ENCODE measurements around the gene PFKFB2. TPM values are rescaled to one million over a fixed set of nuclear protein-coding genes. Genes with fewer than 3 reads are reported as not detected.

PFKFB2 gene
- total and polyA plus RNA-seq, 4 donors = 1.5 to 5.9 (median 3.0) TPM

- Histone ChIP-seq H3K4me1 (ENCODE audit: control insufficient read depth in 4 of 4, insufficient read depth in 4 of 4, low read length in 3 of 4) (no peaks in the 10 kb centered on the region), H3K27me3 (ENCODE audit: control insufficient read depth in 4 of 4, insufficient read depth in 4 of 4, low read length in 3 of 4) (no peaks in the 10 kb centered on the region), H3K4me3 (ENCODE audit: low read depth in 1 of 3, low read length in 3 of 3) (no peak overlapping the region), H3K36me3 (ENCODE audit: control insufficient read depth in 4 of 4, insufficient read depth in 3 of 4, low read depth in 1 of 4, low read length in 3 of 4) (no peaks in the 10 kb centered on the region), H3K9me3 (ENCODE audit: control insufficient read depth in 4 of 4, low read length in 3 of 4) (no peaks in the 10 kb centered on the region), H3K9ac (ENCODE audit: low read depth in 1 of 2, low read length in 2 of 2) (no peak overlapping the region), H3K27ac (ENCODE audit: low read depth in 1 of 2, low read length in 2 of 2) (no peak overlapping the region)
- 89% methylated on average over 3 of the region's 3 CpGs for WGBS
- no peak for DNase-seq (ENCODE audit: low spot score)
- TF ChIP-seq RAD21 (IDR thresholded peaks at IDR 0.05) = no peak
- TF ChIP-seq HNF4A (conservative IDR thresholded peaks at IDR 0.05) = no peak
- TF ChIP-seq, protein P1, sequence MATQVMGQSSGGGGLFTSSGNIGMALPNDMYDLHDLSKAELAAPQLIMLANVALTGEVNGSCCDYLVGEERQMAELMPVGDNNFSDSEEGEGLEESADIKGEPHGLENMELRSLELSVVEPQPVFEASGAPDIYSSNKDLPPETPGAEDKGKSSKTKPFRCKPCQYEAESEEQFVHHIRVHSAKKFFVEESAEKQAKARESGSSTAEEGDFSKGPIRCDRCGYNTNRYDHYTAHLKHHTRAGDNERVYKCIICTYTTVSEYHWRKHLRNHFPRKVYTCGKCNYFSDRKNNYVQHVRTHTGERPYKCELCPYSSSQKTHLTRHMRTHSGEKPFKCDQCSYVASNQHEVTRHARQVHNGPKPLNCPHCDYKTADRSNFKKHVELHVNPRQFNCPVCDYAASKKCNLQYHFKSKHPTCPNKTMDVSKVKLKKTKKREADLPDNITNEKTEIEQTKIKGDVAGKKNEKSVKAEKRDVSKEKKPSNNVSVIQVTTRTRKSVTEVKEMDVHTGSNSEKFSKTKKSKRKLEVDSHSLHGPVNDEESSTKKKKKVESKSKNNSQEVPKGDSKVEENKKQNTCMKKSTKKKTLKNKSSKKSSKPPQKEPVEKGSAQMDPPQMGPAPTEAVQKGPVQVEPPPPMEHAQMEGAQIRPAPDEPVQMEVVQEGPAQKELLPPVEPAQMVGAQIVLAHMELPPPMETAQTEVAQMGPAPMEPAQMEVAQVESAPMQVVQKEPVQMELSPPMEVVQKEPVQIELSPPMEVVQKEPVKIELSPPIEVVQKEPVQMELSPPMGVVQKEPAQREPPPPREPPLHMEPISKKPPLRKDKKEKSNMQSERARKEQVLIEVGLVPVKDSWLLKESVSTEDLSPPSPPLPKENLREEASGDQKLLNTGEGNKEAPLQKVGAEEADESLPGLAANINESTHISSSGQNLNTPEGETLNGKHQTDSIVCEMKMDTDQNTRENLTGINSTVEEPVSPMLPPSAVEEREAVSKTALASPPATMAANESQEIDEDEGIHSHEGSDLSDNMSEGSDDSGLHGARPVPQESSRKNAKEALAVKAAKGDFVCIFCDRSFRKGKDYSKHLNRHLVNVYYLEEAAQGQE (IDR thresholded peaks at IDR 0.05) = no peak
- TF ChIP-seq, protein P2, sequence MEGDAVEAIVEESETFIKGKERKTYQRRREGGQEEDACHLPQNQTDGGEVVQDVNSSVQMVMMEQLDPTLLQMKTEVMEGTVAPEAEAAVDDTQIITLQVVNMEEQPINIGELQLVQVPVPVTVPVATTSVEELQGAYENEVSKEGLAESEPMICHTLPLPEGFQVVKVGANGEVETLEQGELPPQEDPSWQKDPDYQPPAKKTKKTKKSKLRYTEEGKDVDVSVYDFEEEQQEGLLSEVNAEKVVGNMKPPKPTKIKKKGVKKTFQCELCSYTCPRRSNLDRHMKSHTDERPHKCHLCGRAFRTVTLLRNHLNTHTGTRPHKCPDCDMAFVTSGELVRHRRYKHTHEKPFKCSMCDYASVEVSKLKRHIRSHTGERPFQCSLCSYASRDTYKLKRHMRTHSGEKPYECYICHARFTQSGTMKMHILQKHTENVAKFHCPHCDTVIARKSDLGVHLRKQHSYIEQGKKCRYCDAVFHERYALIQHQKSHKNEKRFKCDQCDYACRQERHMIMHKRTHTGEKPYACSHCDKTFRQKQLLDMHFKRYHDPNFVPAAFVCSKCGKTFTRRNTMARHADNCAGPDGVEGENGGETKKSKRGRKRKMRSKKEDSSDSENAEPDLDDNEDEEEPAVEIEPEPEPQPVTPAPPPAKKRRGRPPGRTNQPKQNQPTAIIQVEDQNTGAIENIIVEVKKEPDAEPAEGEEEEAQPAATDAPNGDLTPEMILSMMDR (IDR thresholded peaks at IDR 0.05; ENCODE audit: low read depth, low read length, missing input control) = no peak
- TF ChIP-seq FOXA2 (IDR thresholded peaks at IDR 0.05) = no peak
- TF ChIP-seq JUND (IDR thresholded peaks at IDR 0.05) = no peak
- TF ChIP-seq ZBTB33 (IDR thresholded peaks at IDR 0.05) = no peak
- no peak for TF ChIP-seq FOXA1 (IDR thresholded peaks at IDR 0.05)
- TF ChIP-seq ATF3 (IDR thresholded peaks at IDR 0.05) = no peak
- no peak for TF ChIP-seq TAF1 (conservative IDR thresholded peaks at IDR 0.05)
- no peak for TF ChIP-seq HNF4G (IDR thresholded peaks at IDR 0.05)
- TF ChIP-seq EGR1 (IDR thresholded peaks at IDR 0.05; ENCODE audit: low read depth in 2 of 2) = no peak
- no peak for TF ChIP-seq YY1 (IDR thresholded peaks at IDR 0.05)
- TF ChIP-seq SP1 (IDR thresholded peaks at IDR 0.05) = no peak
- no peak for TF ChIP-seq MAX (IDR thresholded peaks at IDR 0.05)
- TF ChIP-seq GABPA (IDR thresholded peaks at IDR 0.05 in 1 of 2, conservative IDR thresholded peaks at IDR 0.05 in 1 of 2) = no peak
- TF ChIP-seq NR2F2 (IDR thresholded peaks at IDR 0.05) = no peak
- no peak for TF ChIP-seq RXRA (IDR thresholded peaks at IDR 0.05)
Measured at GRCh38 chr1:207014728-207015127, 38.3 kb upstream of the PFKFB2 start.
